ENCODE measurements around the gene NHLH2. TPM values are rescaled to one million over a fixed set of nuclear protein-coding genes. Genes with fewer than 3 reads are reported as not detected.

NHLH2 gene
- total RNA-seq, 1 donor from 2014 or later, result not detected

GRCh38 chr1:115832651-115833050, 8.3 kb downstream of the NHLH2 start:
- ATAC-seq (ENCODE audit: low read depth), result no peak

GRCh38 chr1:115830963-115831362, 10.0 kb downstream of the NHLH2 start:
- Mint-ChIP-seq H3K27me3 (peaks cover 50% of the 10 kb centered on the region), H3K4me1 (peaks cover 9% of the 10 kb centered on the region), H3K9me3 (no peaks in the 10 kb centered on the region), H3K36me3 (ENCODE audit: low read depth) (no peaks in the 10 kb centered on the region), H3K4me3 (no peak overlapping the region), H3K27ac (no peak overlapping the region)
- intact Hi-C loops (cut with micrococcal nuclease), result no loop called here
- ATAC-seq (ENCODE audit: low read depth), result no peak
- no peak for TF ChIP-seq CTCF (IDR thresholded peaks at IDR 0.05)
- POLR2A ChIA-PET, result no interaction called here
- DNase-seq, result no peak
- CTCF ChIA-PET, result no interaction called here

More at GRCh38 chr1:115832651-115833050, 8.3 kb downstream of the NHLH2 start:
- H3K36me3 Mint-ChIP-seq (ENCODE audit: low read depth), result no peaks in the 10 kb centered on the region
- no peak for TF ChIP-seq CTCF (IDR thresholded peaks at IDR 0.05)
- H3K4me1 Mint-ChIP-seq, result peaks cover 10% of the 10 kb centered on the region
- no peaks in the 10 kb centered on the region for H3K9me3 Mint-ChIP-seq
- no peak overlapping the region for H3K4me3 Mint-ChIP-seq
- DNase-seq, result no peak
- intact Hi-C loops (cut with micrococcal nuclease), result no loop called here
- H3K27ac Mint-ChIP-seq, result no peak overlapping the region
- ChIA-PET CTCF (no interaction called here), POLR2A (no interaction called here)
- H3K27me3 Mint-ChIP-seq, result peaks cover 44% of the 10 kb centered on the region

- CTCF ChIA-PET, result no interaction called here
- H3K27ac Mint-ChIP-seq, result no peak overlapping the region
- POLR2A ChIA-PET, result no interaction called here
- intact Hi-C loops (cut with micrococcal nuclease), result no loop called here
- no peak for ATAC-seq (ENCODE audit: low read depth)
- no peaks in the 10 kb centered on the region for H3K36me3 Mint-ChIP-seq (ENCODE audit: low read depth)
- no peaks in the 10 kb centered on the region for H3K9me3 Mint-ChIP-seq
- TF ChIP-seq CTCF (IDR thresholded peaks at IDR 0.05), result no peak
- H3K4me1 Mint-ChIP-seq, result peaks cover 9% of the 10 kb centered on the region
- no peak overlapping the region for H3K4me3 Mint-ChIP-seq
- DNase-seq, result no peak
- peaks cover 52% of the 10 kb centered on the region for H3K27me3 Mint-ChIP-seq
These were observed 11.0 kb downstream of the NHLH2 start for GRCh38 chr1:115829947-115830346.

- POLR2A ChIA-PET, result interaction anchor here (0.6 kb wide), 1 partner anchor 160 kb away, joined by 4 read pairs; no protein-coding TSS in a partner anchor
- no peak overlapping the region for H3K27ac Mint-ChIP-seq
- CTCF ChIA-PET, result no interaction called here
- no peaks in the 10 kb centered on the region for H3K36me3 Mint-ChIP-seq (ENCODE audit: low read depth)
- H3K4me1 Mint-ChIP-seq, result peaks cover 9% of the 10 kb centered on the region
- no peak overlapping the region for H3K4me3 Mint-ChIP-seq
- intact Hi-C loops (cut with micrococcal nuclease), result no loop called here
- no peak for TF ChIP-seq CTCF (IDR thresholded peaks at IDR 0.05)
- H3K27me3 Mint-ChIP-seq, result peaks cover 54% of the 10 kb centered on the region
- DNase-seq (no peak), ATAC-seq (ENCODE audit: low read depth) (no peak)
- no peaks in the 10 kb centered on the region for H3K9me3 Mint-ChIP-seq
These were observed 11.8 kb downstream of the NHLH2 start for GRCh38 chr1:115829023-115829674.

GRCh38 chr1:115828101-115829022, 12.6 kb downstream of the NHLH2 start:
- Mint-ChIP-seq H3K27ac (no peak overlapping the region), H3K4me3 (peak overlapping the region; percentile 24), H3K9me3 (no peaks in the 10 kb centered on the region), H3K4me1 (peaks cover 9% of the 10 kb centered on the region), H3K36me3 (ENCODE audit: low read depth) (no peaks in the 10 kb centered on the region), H3K27me3 (peaks cover 51% of the 10 kb centered on the region)
- no peak for ATAC-seq (ENCODE audit: low read depth)
- ChIA-PET CTCF (no interaction called here), POLR2A (interaction anchor here (0.6 kb wide), 1 partner anchor 161 kb away, joined by 4 read pairs; no protein-coding TSS in a partner anchor)
- TF ChIP-seq CTCF (IDR thresholded peaks at IDR 0.05), result no peak
- intact Hi-C loops (cut with micrococcal nuclease), result no loop called here
- DNase-seq, result no peak
